HUES64 (cell line): ENCODE results near the gene ELAVL1.

ENCODE experiments used
- H3K27ac ChIP-seq: 2 replicates; pipeline ENCODE4 v1.7.0; 2013; ENCODE audit warnings: low read depth, low read length, inconsistent platforms
- H3K27me3 ChIP-seq: 2 replicates; pipeline ENCODE4 v1.6.1; 2013; ENCODE audit warnings: mild to moderate bottlenecking, low read length; ENCODE audit not compliant: insufficient read depth
- H3K36me3 ChIP-seq: 2 replicates; pipeline ENCODE4 v1.6.1; 2013; ENCODE audit warnings: mild to moderate bottlenecking, low read length; ENCODE audit not compliant: insufficient read depth
- H3K4me1 ChIP-seq: 2 replicates; pipeline ENCODE4 v1.6.1; 2013; ENCODE audit warnings: mild to moderate bottlenecking, low read length, moderate library complexity; ENCODE audit not compliant: insufficient read depth
- H3K4me3 ChIP-seq: 2 replicates; pipeline ENCODE4 v1.5.1; 2013; ENCODE audit warnings: mild to moderate bottlenecking, low read length, moderate library complexity
- H3K9ac ChIP-seq: 2 replicates; pipeline ENCODE4 v1.6.1; 2013; ENCODE audit warnings: mild to moderate bottlenecking, low read depth, low read length
- H3K9me3 ChIP-seq: 2 replicates; pipeline ENCODE4 v1.6.1; 2013; ENCODE audit warnings: low read depth, low read length; ENCODE audit not compliant: insufficient read depth
- WGBS: fragments of 150-250, 120-280 bp; methylation state at CpG from one replicate; pipeline ENCODE4 v1.1.7; 2013; ENCODE audit warnings: missing lambda C conversion rate; 5-methylcytosine and 5-hydroxymethylcytosine counted together

Gene ELAVL1

GRCh38 chr19:7924651-7925170, 80.7 kb downstream of the ELAVL1 start:
- H3K27ac ChIP-seq = no peak overlapping the region
- WGBS = 62% methylated on average over 29 of the region's 34 CpGs
- H3K36me3 ChIP-seq = peaks cover 14% of the 10 kb centered on the region; the same call in 1 of the 2 replicates
- H3K27me3 ChIP-seq = no peaks in the 10 kb centered on the region
- H3K4me3 ChIP-seq = peak overlapping the region; percentile 60
- H3K9me3 ChIP-seq = no peaks in the 10 kb centered on the region
- no peak overlapping the region for H3K9ac ChIP-seq
- H3K4me1 ChIP-seq = peaks cover 2% of the 10 kb centered on the region; the same call in 1 of the 2 replicates

- peaks cover 5% of the 10 kb centered on the region; the same call in 1 of the 2 replicates for H3K4me1 ChIP-seq
- 93% methylated on average over 12 of the region's 12 CpGs for WGBS
- no peaks in the 10 kb centered on the region for H3K9me3 ChIP-seq
- no peak overlapping the region for H3K4me3 ChIP-seq
- peaks cover 14% of the 10 kb centered on the region; the same call in 1 of the 2 replicates for H3K36me3 ChIP-seq
- H3K9ac ChIP-seq = no peak overlapping the region
- H3K27ac ChIP-seq = no peak overlapping the region
- no peaks in the 10 kb centered on the region for H3K27me3 ChIP-seq
Observed at GRCh38 chr19:7924241-7924640, 81.2 kb downstream of the ELAVL1 start.

GRCh38 chr19:7923295-7924191, 81.9 kb downstream of the ELAVL1 start:
- Histone ChIP-seq H3K9ac (no peak overlapping the region), H3K36me3 (peaks cover 14% of the 10 kb centered on the region; the same call in 1 of the 2 replicates), H3K4me3 (no peak overlapping the region), H3K4me1 (peaks cover 5% of the 10 kb centered on the region; the same call in 1 of the 2 replicates), H3K27ac (no peak overlapping the region), H3K9me3 (no peaks in the 10 kb centered on the region), H3K27me3 (peaks cover 6% of the 10 kb centered on the region)
- WGBS = 91% methylated on average over 29 of the region's 31 CpGs

- Histone ChIP-seq H3K4me3 (no peak overlapping the region), H3K4me1 (peaks cover 5% of the 10 kb centered on the region; the same call in 1 of the 2 replicates), H3K36me3 (peaks cover 14% of the 10 kb centered on the region; the same call in 1 of the 2 replicates), H3K9me3 (no peaks in the 10 kb centered on the region), H3K27me3 (peaks cover 14% of the 10 kb centered on the region), H3K9ac (no peak overlapping the region), H3K27ac (no peak overlapping the region)
- 92% methylated on average over 8 of the region's 8 CpGs for WGBS
Observed at GRCh38 chr19:7922836-7923195, 82.6 kb downstream of the ELAVL1 start.

GRCh38 chr19:7921967-7922835, 83.2 kb downstream of the ELAVL1 start:
- H3K27ac ChIP-seq = no peak overlapping the region
- no peak overlapping the region for H3K9ac ChIP-seq
- H3K27me3 ChIP-seq = peaks cover 20% of the 10 kb centered on the region
- H3K4me3 ChIP-seq = no peak overlapping the region; the same call in 1 of the 2 replicates
- H3K36me3 ChIP-seq = peaks cover 14% of the 10 kb centered on the region; the same call in 1 of the 2 replicates
- no peaks in the 10 kb centered on the region for H3K9me3 ChIP-seq
- peaks cover 5% of the 10 kb centered on the region; the same call in 1 of the 2 replicates for H3K4me1 ChIP-seq
- 94% methylated on average over 31 of the region's 31 CpGs for whole genome bisulfite sequencing

- H3K9ac ChIP-seq = peak overlapping the region; percentile 34; the same call in 1 of the 2 replicates
- peaks cover 5% of the 10 kb centered on the region; the same call in 1 of the 2 replicates for H3K4me1 ChIP-seq
- peak overlapping the region; percentile 71 for H3K27ac ChIP-seq
- H3K4me3 ChIP-seq = peak overlapping the region; percentile 66
- 83% methylated on average over 17 of the region's 17 CpGs for WGBS
- H3K36me3 ChIP-seq = peaks cover 14% of the 10 kb centered on the region; the same call in 1 of the 2 replicates
- H3K9me3 ChIP-seq = no peaks in the 10 kb centered on the region
- peaks cover 27% of the 10 kb centered on the region for H3K27me3 ChIP-seq
Observed at GRCh38 chr19:7921302-7921966, 84.0 kb downstream of the ELAVL1 start.

GRCh38 chr19:7920519-7921301, 84.7 kb downstream of the ELAVL1 start:
- Histone ChIP-seq H3K36me3 (peaks cover 14% of the 10 kb centered on the region; the same call in 1 of the 2 replicates), H3K27me3 (peaks cover 35% of the 10 kb centered on the region), H3K4me1 (peaks cover 5% of the 10 kb centered on the region; the same call in 1 of the 2 replicates), H3K9ac (peak overlapping the region; percentile 80), H3K4me3 (peak overlapping the region; percentile 87), H3K9me3 (no peaks in the 10 kb centered on the region), H3K27ac (peak overlapping the region; percentile 93)
- WGBS = 6% methylated on average over 62 of the region's 62 CpGs

GRCh38 chr19:7919610-7920518, 85.6 kb downstream of the ELAVL1 start, which contains the start of gene SNAPC2:
TSS of gene SNAPC2 (plus strand) at chr19:7920338. CDS start at chr19:7920367, 29 bp downstream.
- H3K4me3 ChIP-seq = peak within 1 kb of the TSS; percentile 87
- WGBS = 15% methylated on average over 62 of the region's 62 CpGs
- H3K27me3 ChIP-seq = peaks cover 43% of the 10 kb centered on the region
- H3K36me3 ChIP-seq = peaks cover 14% of the 10 kb centered on the region; the same call in 1 of the 2 replicates
- H3K4me1 ChIP-seq = peaks cover 5% of the 10 kb centered on the region; the same call in 1 of the 2 replicates
- H3K9me3 ChIP-seq = no peaks in the 10 kb centered on the region
- peak within 1 kb of the TSS; percentile 93 for H3K27ac ChIP-seq
- H3K9ac ChIP-seq = peak within 1 kb of the TSS; percentile 80
